Activated T-helper 1 cell treated with anti-CD3 and anti-CD28 coated beads, Interleukin-12 subunit alpha, Interleukin-12 subunit beta, Interleukin-2, Interleukin-4 antibody, amounts not matched to agents 30 ng/mL and 10 ng/mL and 1 ng/mL, durations not matched to agents 14 hours and 24 hours and 36 hours (primary cell): ENCODE results near the gene PPP2R2C. TPM values are rescaled to one million over a fixed set of nuclear protein-coding genes. Genes with fewer than 3 reads are reported as not detected.

Source experiments
- DNase-seq: peaks from one replicate; pipeline ENCODE4 v3.0.0; 2021; ENCODE audit warnings: low spot score
- H3K27ac Mint-ChIP-seq: one replicate; pipeline ENCODE4 v1.8.0; 2021; ENCODE audit warnings: mild to moderate bottlenecking, mixed read lengths
- H3K27me3 Mint-ChIP-seq: one replicate; pipeline ENCODE4 v1.8.0; 2022; ENCODE audit warnings: mild to moderate bottlenecking, moderate library complexity, mixed read lengths; ENCODE audit not compliant: insufficient read depth
- H3K36me3 Mint-ChIP-seq: one replicate; pipeline ENCODE4 v1.8.0; 2021; ENCODE audit warnings: low read depth, mixed read lengths
- H3K4me1 Mint-ChIP-seq: one replicate; pipeline ENCODE4 v1.8.0; 2021; ENCODE audit warnings: low read depth, mixed read lengths
- H3K4me3 Mint-ChIP-seq: one replicate; pipeline ENCODE4 v1.8.0; 2021; ENCODE audit warnings: mild to moderate bottlenecking, moderate library complexity, mixed read lengths
- H3K9me3 Mint-ChIP-seq: one replicate; pipeline ENCODE4 v1.8.0; 2021; ENCODE audit warnings: mixed read lengths
- intact Hi-C: fragments of 100-400 bp; cut with micrococcal nuclease; formaldehyde crosslinking; loops from one replicate; pipeline ENCODE4 v1.15.1; 2024
- total RNA-seq: library from RNA; stranded (reverse); gene quantifications from 2 replicates; pipeline ENCODE4 v1.2.3, GENCODE V29; 2022

Gene PPP2R2C
- total RNA-seq, 1 donor from 2014 or later: not detected

DNA sequence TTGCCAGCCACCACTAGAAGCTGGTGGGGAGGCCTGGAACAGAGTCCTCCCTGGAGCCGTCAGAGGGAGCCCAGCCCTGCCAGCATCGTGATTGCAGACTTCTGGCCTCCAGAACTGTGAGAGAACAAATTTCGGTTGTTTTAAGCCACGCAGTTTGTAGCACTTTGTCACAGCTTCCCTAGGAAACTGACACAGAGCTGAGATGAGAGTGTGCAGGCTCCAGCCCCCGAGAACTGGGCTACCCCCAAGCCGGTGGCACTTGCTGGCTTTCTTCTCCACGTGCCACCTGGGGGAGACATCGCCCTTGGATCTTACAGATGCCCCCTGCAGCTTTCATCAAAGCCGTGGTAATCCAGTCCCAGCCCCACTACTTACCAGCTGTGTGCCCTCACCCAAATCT is 83.7 kb downstream of the PPP2R2C start:
- intact Hi-C loops: no loop called here
- Mint-ChIP-seq H3K27ac (no peak overlapping the region), H3K27me3 (peaks cover 4% of the 10 kb centered on the region), H3K9me3 (no peaks in the 10 kb centered on the region), H3K4me3 (no peak overlapping the region), H3K4me1 (no peaks in the 10 kb centered on the region), H3K36me3 (no peaks in the 10 kb centered on the region)
- no peak for DNase-seq

DNA sequence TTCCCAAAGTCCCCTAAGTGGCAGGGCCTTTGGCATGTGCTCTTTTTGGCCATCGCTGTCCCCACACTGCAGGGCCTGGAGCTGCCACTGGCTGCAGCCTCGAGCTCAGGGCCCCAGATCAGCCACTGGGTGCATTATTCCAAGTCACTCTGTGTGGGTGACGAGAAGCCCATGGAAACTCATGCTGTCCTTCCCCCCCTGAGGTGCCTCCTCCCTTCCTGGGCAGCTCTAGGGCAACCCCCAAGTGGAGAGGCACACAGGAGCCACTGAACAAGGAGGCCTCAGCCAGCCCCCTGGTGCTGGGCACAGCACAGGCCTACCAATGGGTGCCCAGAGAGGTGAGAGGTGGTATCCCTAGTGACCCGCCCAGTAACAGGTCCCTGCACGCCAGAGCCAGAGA is 84.5 kb downstream of the PPP2R2C start:
- Mint-ChIP-seq H3K4me3 (no peak overlapping the region), H3K36me3 (no peaks in the 10 kb centered on the region), H3K27me3 (peaks cover 6% of the 10 kb centered on the region), H3K27ac (no peak overlapping the region), H3K4me1 (no peaks in the 10 kb centered on the region), H3K9me3 (no peaks in the 10 kb centered on the region)
- intact Hi-C loops: no loop called here
- no peak for DNase-seq

DNA sequence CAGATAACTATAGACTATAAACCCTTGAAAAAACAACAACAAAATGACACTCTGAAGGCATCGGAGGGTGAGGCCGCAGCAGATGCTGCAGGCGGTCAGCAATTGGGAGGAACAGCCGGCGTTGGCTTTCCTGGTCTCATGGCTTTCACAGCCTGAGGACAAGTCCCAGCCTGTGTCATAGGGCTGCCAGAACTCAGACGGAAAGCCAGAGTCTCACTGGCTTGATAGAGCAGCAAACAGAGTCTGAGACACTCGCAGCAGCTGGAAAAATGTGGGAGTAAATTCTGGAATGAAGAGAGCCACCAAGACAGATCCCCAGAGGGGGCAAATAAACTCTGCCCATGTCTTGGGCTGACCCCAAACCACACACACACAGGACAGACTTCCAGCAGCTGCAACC is 86.3 kb downstream of the PPP2R2C start:
- intact Hi-C loops: no loop called here
- H3K4me1 Mint-ChIP-seq: no peaks in the 10 kb centered on the region
- H3K27ac Mint-ChIP-seq: no peak overlapping the region
- H3K4me3 Mint-ChIP-seq: no peak overlapping the region
- DNase-seq: no peak
- H3K27me3 Mint-ChIP-seq: peaks cover 5% of the 10 kb centered on the region
- no peaks in the 10 kb centered on the region for H3K36me3 Mint-ChIP-seq
- H3K9me3 Mint-ChIP-seq: no peaks in the 10 kb centered on the region

DNA sequence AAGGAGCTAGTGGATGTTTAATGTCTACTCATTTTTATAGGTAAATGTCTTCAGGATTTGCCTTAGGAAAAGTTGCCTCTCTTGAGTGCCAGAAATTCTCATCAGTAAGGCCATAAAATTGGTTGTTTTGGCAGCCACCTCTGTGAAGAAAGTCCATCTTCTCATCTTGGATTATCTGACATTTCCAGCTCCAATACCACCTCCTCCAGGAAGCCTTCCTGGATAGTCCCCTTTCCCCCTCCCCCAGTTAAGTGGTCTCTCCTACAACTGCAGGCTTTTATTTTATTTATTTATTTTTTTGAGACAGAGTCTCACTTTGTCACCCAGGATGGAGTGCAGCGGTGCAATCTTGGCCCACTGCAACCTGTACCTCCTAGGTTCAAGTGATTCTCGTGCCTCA is 87.1 kb downstream of the PPP2R2C start:
- intact Hi-C loops: no loop called here
- no peaks in the 10 kb centered on the region for H3K4me1 Mint-ChIP-seq
- no peaks in the 10 kb centered on the region for H3K36me3 Mint-ChIP-seq
- no peak for DNase-seq
- H3K4me3 Mint-ChIP-seq: no peak overlapping the region
- no peak overlapping the region for H3K27ac Mint-ChIP-seq
- H3K27me3 Mint-ChIP-seq: peaks cover 5% of the 10 kb centered on the region
- H3K9me3 Mint-ChIP-seq: no peaks in the 10 kb centered on the region

DNA sequence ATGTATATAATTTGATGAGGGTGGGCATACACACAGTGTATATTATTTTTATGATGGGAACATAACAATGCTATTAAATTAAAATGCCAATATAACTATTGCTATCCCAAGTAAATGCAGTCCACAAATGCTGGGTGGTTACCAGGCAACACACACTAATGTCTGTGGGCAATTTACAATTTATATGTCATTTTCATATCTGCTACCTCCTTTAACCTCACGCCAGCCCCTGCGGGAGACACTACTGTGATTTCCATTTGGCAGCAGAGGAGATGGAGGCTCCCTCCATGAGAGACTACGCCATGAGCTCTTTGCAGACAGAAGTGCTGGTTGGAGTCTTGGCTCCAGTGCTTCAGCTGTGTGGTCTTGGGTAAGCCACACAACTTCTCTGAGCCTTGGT is 87.9 kb downstream of the PPP2R2C start:
- Mint-ChIP-seq H3K4me3 (no peak overlapping the region), H3K9me3 (no peaks in the 10 kb centered on the region), H3K36me3 (no peaks in the 10 kb centered on the region), H3K4me1 (no peaks in the 10 kb centered on the region), H3K27me3 (peaks cover 6% of the 10 kb centered on the region), H3K27ac (no peak overlapping the region)
- no peak for DNase-seq
- intact Hi-C loops: no loop called here

DNA sequence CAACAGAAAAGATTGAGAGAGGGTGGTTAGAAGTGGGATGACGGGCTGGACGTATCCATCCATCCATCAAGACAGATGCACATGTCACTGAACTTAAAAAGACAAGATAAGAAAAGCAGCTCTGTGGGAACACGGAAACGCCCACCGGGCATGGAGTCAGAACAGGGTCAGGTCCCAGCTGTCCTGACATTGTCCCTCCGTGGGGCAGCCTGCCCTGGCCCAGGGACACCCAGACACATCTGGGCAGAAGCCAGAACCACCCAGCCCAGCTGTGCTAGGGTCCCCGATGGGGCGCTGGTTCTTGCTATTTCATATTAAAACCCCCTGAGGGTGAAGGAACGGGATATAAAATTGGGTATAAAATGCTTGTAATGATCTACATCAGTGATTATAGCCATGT is 88.5 kb downstream of the PPP2R2C start:
- H3K27ac Mint-ChIP-seq: no peak overlapping the region
- no peaks in the 10 kb centered on the region for H3K9me3 Mint-ChIP-seq
- H3K4me3 Mint-ChIP-seq: no peak overlapping the region
- H3K36me3 Mint-ChIP-seq: no peaks in the 10 kb centered on the region
- peaks cover 5% of the 10 kb centered on the region for H3K27me3 Mint-ChIP-seq
- H3K4me1 Mint-ChIP-seq: no peaks in the 10 kb centered on the region
- intact Hi-C loops: no loop called here
- no peak for DNase-seq

DNA sequence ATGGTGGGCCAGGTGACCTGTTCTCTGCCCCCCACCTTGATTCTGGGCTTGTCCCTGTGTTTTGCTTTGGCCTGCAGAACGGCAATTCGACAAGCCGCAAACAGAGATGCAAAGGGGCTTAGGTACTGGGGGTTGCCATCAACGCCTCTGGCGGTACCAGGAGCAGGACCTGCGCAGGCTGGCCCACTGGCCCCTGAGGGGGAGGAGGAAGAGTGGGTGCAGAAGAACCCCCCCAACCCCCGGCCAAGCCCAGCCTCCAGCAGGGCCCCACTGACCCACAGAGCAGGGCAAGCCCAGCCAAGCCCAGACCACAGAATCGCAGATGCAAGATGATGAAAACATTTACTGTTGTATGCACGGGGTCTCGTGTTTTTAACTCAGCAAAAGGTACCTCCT is 89.4 kb downstream of the PPP2R2C start:
- no peak for DNase-seq
- H3K4me3 Mint-ChIP-seq: no peak overlapping the region
- intact Hi-C loops: no loop called here
- H3K27me3 Mint-ChIP-seq: peaks cover 5% of the 10 kb centered on the region
- no peaks in the 10 kb centered on the region for H3K9me3 Mint-ChIP-seq
- no peaks in the 10 kb centered on the region for H3K4me1 Mint-ChIP-seq
- no peaks in the 10 kb centered on the region for H3K36me3 Mint-ChIP-seq
- H3K27ac Mint-ChIP-seq: no peak overlapping the region

DNA sequence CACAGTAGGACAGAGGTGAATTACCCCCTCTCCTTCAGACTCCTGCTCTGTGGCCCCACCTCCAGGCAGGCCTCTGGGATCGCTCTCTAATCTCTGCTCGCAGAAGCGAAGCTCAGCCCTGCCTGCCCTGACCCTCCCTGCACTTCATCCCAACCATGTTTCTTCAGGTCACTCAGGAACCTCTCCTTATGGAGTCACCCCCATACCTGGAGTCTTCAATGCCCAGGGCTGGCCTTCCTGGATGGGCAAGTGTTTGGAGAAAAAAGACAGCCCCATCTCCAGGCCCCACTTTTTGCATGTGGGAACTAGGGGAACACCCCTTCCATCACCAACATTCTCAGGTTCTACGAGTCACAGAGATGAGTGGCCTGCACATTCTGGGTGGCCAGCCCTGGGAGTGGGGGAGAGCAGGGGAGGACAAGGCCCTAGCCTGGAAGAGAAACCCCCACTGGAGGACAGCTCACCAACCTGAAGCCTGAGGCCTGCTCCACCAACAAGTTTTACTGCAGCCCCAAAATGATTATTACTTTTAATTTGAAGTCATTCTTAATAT is 90.8 kb downstream of the PPP2R2C start:
- H3K9me3 Mint-ChIP-seq: no peaks in the 10 kb centered on the region
- H3K27me3 Mint-ChIP-seq: peaks cover 5% of the 10 kb centered on the region
- DNase-seq: no peak
- H3K4me3 Mint-ChIP-seq: no peak overlapping the region
- intact Hi-C loops: no loop called here
- H3K27ac Mint-ChIP-seq: no peak overlapping the region
- no peaks in the 10 kb centered on the region for H3K36me3 Mint-ChIP-seq
- no peaks in the 10 kb centered on the region for H3K4me1 Mint-ChIP-seq

DNA sequence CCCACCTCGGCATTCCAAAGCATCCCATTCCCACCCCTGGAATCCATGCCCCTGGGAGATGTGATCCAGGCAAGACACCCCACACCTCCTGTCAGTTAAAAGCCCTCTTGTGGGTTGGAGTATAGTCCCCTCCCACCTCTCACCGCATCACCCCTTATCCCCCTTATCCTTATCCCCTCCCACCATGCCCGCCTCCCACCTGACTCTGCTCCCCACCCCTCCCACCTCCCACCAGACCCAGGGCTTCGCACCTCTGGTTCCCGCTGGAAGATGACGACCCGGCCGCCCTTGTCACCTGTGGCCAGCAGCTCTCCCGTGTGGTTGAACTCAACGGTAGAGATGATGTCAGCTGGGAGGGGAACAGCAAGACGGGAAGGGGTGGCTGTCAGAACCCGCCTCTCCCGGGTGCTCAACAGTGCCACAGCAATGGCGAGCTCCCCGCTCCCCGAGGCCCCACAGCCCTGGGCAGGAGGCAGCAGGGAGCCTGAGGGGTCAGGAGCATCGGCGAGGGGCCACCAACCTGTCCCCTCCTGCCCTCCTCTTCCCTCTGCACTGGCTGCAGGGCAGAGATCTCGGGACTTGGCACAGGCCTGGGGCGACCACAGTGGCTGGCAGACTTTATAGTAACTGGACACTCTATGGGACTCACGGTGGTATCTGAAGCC is 91.5 kb downstream of the PPP2R2C start:
- Mint-ChIP-seq H3K27me3 (peaks cover 5% of the 10 kb centered on the region), H3K4me3 (no peak overlapping the region), H3K27ac (no peak overlapping the region), H3K36me3 (no peaks in the 10 kb centered on the region), H3K4me1 (no peaks in the 10 kb centered on the region), H3K9me3 (no peaks in the 10 kb centered on the region)
- intact Hi-C loops: no loop called here
- DNase-seq: no peak

DNA sequence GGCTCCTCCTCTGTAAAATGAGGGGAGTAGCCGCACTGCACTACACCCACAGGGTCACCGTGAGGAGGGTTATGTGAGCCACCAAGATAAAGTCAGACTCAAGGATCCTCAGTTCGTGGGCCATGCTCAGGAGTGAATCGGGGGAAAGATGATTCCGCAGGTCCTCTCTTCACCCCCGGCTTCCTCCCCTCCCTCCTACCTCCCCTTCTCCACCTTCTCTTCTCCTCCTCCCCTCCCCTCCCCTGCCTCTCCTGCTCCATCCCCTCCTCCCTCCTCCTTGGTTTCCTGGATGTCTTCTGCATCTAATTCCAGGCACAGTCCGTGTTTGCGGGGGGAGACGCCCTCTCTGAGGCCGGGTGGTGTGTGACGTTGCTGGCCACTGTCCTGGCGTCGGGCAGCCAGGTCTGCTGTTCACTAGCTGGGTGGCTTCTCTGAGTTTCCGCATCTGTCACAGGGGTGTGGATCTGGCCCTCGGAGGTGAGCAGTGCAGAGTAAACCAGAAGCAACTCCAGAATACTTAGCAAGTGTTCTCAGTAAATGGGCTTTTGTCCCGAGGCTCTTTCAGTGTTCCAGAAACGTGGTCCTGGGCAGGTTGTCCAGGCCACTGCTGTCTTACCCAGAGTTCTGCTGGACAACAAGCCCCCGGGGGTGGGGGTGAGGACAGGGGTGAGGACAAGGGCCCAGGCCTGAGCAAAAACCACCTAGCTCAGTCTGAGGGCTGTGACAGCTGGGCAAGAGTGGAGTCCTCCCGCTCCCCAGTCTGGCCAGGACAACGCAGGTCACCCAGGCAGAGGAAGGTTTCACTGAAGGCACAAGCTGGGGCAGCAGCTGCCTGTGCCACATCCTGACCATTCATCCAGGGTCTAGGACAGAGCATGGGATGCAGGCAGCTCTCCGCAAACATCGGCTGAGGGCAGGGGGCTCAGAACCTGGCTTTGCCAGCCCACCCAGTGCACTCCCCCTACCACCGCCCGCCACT is 92.4 kb downstream of the PPP2R2C start:
- no peaks in the 10 kb centered on the region for H3K36me3 Mint-ChIP-seq
- intact Hi-C loops: no loop called here
- H3K27me3 Mint-ChIP-seq: peaks cover 5% of the 10 kb centered on the region
- no peak overlapping the region for H3K4me3 Mint-ChIP-seq
- no peaks in the 10 kb centered on the region for H3K4me1 Mint-ChIP-seq
- H3K27ac Mint-ChIP-seq: no peak overlapping the region
- no peaks in the 10 kb centered on the region for H3K9me3 Mint-ChIP-seq
- DNase-seq: no peak

DNA sequence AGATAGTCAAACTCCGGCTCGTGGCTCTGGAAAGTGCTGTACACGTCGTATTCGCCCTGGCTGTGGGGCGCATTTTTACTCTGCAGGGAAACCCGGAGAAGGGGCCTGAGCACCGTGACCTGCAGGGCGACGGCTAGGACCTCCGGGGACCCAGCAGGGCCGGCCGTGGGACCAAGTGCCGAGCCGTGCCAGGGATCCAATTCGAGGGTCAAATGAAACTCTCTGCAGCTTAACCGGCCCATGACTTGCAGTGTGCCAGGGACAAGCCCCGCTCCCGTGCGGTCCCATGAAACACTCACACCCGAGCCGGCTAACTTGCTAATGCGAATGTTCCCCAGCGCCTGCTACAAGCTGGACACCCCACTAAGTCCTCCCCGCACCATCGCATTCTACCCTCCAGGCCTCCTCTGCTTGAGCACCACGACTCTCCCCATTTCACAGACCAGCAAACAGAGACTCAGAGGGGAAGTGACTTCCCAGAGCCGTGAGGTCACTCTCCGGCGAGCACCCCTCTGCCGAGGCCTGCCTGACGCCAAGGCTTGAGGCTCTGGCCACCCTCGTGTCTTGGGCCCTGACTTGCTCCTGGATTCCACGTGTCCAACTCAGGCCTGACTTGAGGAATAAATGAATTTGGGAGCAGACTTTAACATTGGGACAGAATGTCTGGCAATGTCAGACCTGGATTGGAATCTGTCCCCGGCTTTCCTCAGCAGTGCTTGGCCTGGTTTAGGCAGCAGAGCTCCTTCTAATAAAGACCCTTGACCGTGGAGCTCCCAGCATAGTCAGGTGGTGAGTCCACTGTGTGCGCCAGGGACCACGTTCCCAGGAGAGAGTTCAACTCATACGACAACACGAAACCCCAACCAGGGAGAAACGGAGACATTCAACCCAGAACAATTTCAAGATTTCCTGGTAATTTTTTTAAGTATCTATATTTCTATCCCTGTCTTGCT is 93.6 kb downstream of the PPP2R2C start:
- intact Hi-C loops: no loop called here
- Mint-ChIP-seq H3K27ac (no peak overlapping the region), H3K4me3 (no peak overlapping the region), H3K27me3 (peaks cover 5% of the 10 kb centered on the region), H3K36me3 (no peaks in the 10 kb centered on the region), H3K4me1 (no peaks in the 10 kb centered on the region), H3K9me3 (no peaks in the 10 kb centered on the region)
- DNase-seq: no peak

DNA sequence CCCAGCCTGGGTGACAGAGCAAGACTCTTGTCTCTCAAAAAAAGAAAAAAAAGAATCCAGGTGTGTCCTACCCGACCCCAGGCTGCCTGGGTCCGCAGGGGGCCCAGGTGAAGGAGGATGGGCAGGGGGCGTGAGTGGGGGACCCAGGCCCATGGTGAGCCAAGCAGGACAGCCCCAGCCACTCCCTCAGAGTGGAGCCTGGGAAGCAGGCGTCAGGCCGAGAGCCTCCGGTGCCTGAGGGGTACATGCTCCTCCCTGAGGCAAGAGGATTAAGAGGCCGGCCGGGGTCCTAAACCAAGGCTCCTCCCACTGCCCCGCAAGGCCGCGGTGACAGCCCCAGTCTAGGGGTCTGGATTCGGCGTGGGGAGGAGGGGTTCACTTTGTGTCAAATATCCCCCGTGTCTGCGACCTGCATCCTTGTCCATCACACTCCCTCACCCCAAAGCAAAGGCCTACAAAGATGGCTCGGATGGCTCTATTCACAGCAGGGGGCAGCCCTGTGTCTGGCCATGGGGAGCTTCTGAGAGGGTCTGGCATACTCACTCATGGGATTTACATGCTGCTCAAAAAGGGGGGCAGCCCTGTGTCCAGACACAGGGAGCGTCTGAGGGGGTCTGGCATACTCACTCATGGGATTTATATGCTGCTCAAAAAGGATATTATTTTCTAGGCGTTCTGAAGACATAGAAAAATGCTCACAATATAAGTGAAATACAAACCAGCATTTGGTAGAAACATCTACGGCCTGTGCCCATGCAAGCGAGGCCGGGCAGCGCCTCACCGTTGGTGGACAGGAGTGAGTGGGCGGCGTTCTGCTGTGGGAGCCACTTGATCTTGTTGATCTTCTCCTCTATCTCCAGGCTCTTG is 94.6 kb downstream of the PPP2R2C start:
- peaks cover 3% of the 10 kb centered on the region for H3K27me3 Mint-ChIP-seq
- no peak overlapping the region for H3K27ac Mint-ChIP-seq
- H3K4me1 Mint-ChIP-seq: no peaks in the 10 kb centered on the region
- no peaks in the 10 kb centered on the region for H3K36me3 Mint-ChIP-seq
- H3K4me3 Mint-ChIP-seq: no peak overlapping the region
- no peaks in the 10 kb centered on the region for H3K9me3 Mint-ChIP-seq
- DNase-seq: no peak
- intact Hi-C loops: no loop called here
